HepG2 (cell line): ENCODE results near the gene GEMIN4. TPM values are rescaled to one million over a fixed set of nuclear protein-coding genes. Genes with fewer than 3 reads are reported as not detected.

Experiments
- ARID2 ChIP-seq: sonication (generic); formaldehyde crosslinking; IDR thresholded peaks from 2 replicates; pipeline ENCODE4 v1.8.1; 2022; ENCODE audit warnings: mild to moderate bottlenecking, missing genetic modification reagents, borderline replicate concordance
- ATAD3A ChIP-seq: sonication (generic); formaldehyde crosslinking; IDR thresholded peaks from 2 replicates; pipeline ENCODE4 v1.4.0; 2020; ENCODE audit warnings: missing genetic modification reagents
- CEBPB ChIP-seq: IDR thresholded peaks from 2 replicates; pipeline ENCODE4 v1.6.1; 2011; ENCODE audit warnings: low read depth, low read length, improper control_type of control experiment, borderline replicate concordance
- CENPX ChIP-seq: sonication (generic); formaldehyde crosslinking; IDR thresholded peaks from 2 replicates; pipeline ENCODE4 v1.9.0; 2021; ENCODE audit warnings: mild to moderate bottlenecking, missing genetic modification reagents, moderate library complexity
- EED ChIP-seq: sonication (generic); formaldehyde crosslinking; IDR thresholded peaks from 2 replicates; pipeline ENCODE4 v1.5.0; 2020; ENCODE audit warnings: mild to moderate bottlenecking, missing genetic modification reagents
- ELF4 ChIP-seq: sonication (generic); formaldehyde crosslinking; IDR thresholded peaks from 2 replicates; pipeline ENCODE4 v1.5.0; 2020; ENCODE audit warnings: missing genetic modification reagents, mild to moderate bottlenecking, moderate library complexity, borderline replicate concordance
- ETV6 ChIP-seq: sonication (generic); formaldehyde crosslinking; conservative IDR thresholded peaks from 2 replicates; pipeline ENCODE4 v1.4.0; 2020; ENCODE audit warnings: missing genetic modification reagents
- FOXA3 ChIP-seq: IDR thresholded peaks from 2 replicates; pipeline ENCODE4 v1.6.1; 2016; ENCODE audit warnings: missing genetic modification reagents, missing compliant biosample characterization
- FOXP1 ChIP-seq, 2 experiments: fragments of 450-650 bp in 1 of 2; IDR thresholded peaks; 2 replicates each; pipeline ENCODE4 v1.6.1; 2017 to 2018; ENCODE audit warnings: antibody characterized with exemption in 1 of 2
- HNF4A ChIP-seq: sonication (generic); formaldehyde crosslinking; IDR thresholded peaks from 2 replicates; pipeline ENCODE4 v1.4.0; 2020; ENCODE audit warnings: missing genetic modification reagents
- HNF4G ChIP-seq, 2 experiments: sonication (generic) in 1 of 2; formaldehyde crosslinking in 1 of 2; IDR thresholded peaks; 2 replicates each; pipeline versions ENCODE4 v1.4.0 to v1.6.1; 2011 to 2020; ENCODE audit warnings: borderline replicate concordance in 2 of 2, low read depth in 2 of 2, mild to moderate bottlenecking in 2 of 2, low read length in 1 of 2, missing genetic modification reagents in 1 of 2, moderate library complexity in 1 of 2
- HNRNPH1 ChIP-seq: fragments of 200-400 bp; formaldehyde crosslinking; optimal IDR thresholded peaks from 2 replicates; pipeline ENCODE3; 2017; ENCODE audit warnings: mild to moderate bottlenecking, low read depth, low read length
- HOXA3 ChIP-seq: sonication (generic); formaldehyde crosslinking; IDR thresholded peaks from 2 replicates; pipeline ENCODE4 v1.5.0; 2020; ENCODE audit warnings: missing genetic modification reagents
- JARID2 ChIP-seq: sonication (generic); formaldehyde crosslinking; IDR thresholded peaks from 2 replicates; pipeline ENCODE4 v1.8.1; 2023; ENCODE audit warnings: missing genetic modification reagents, inconsistent platforms; ENCODE audit not compliant: insufficient replicate concordance
- MAZ ChIP-seq, 2 experiments: sonication (generic) in 1 of 2; formaldehyde crosslinking in 1 of 2; IDR thresholded peaks; 2 replicates each; pipeline versions ENCODE4 v1.5.0 to v1.6.1; 2012 to 2020; ENCODE audit warnings: low read depth in 2 of 2, mild to moderate bottlenecking in 2 of 2, borderline replicate concordance in 1 of 2, improper control_type of control experiment in 1 of 2, low read length in 1 of 2, missing genetic modification reagents in 1 of 2, moderate library complexity in 1 of 2
- NAIF1 ChIP-seq: sonication (generic); formaldehyde crosslinking; IDR thresholded peaks from 2 replicates; pipeline ENCODE4 v1.5.0; 2020; ENCODE audit warnings: mild to moderate bottlenecking, missing genetic modification reagents, borderline replicate concordance
- NFIB ChIP-seq: sonication (generic); formaldehyde crosslinking; IDR thresholded peaks from 2 replicates; pipeline ENCODE4 v1.9.0; 2021; ENCODE audit warnings: missing genetic modification reagents, mild to moderate bottlenecking, borderline replicate concordance
- NFYC ChIP-seq: IDR thresholded peaks from 2 replicates; pipeline ENCODE4 v1.6.1; 2016; ENCODE audit warnings: missing genetic modification reagents, missing compliant biosample characterization
- RELA ChIP-seq: sonication (generic); formaldehyde crosslinking; IDR thresholded peaks from 2 replicates; pipeline ENCODE4 v1.4.0; 2020; ENCODE audit warnings: missing genetic modification reagents
- STAT5B ChIP-seq: sonication (generic); formaldehyde crosslinking; IDR thresholded peaks from 2 replicates; pipeline ENCODE4 v1.4.0; 2020; ENCODE audit warnings: missing genetic modification reagents
- ZBTB38 ChIP-seq: sonication (generic); formaldehyde crosslinking; IDR thresholded peaks from 2 replicates; pipeline ENCODE4 v1.5.1; 2020; ENCODE audit warnings: mild to moderate bottlenecking, missing genetic modification reagents
- ZNF224 ChIP-seq: sonication (generic); formaldehyde crosslinking; IDR thresholded peaks from 2 replicates; pipeline ENCODE4 v1.5.0; 2020; ENCODE audit warnings: mild to moderate bottlenecking, missing genetic modification reagents
- ZNF644 ChIP-seq: IDR thresholded peaks from 2 replicates; pipeline ENCODE4 v1.6.1; 2016; ENCODE audit warnings: low read depth
- ZNF710 ChIP-seq: sonication (generic); formaldehyde crosslinking; IDR thresholded peaks from 2 replicates; pipeline ENCODE4 v1.5.0; 2020; ENCODE audit warnings: mild to moderate bottlenecking, missing genetic modification reagents, borderline replicate concordance
- ZNF761 ChIP-seq: sonication (generic); formaldehyde crosslinking; conservative IDR thresholded peaks from 2 replicates; pipeline ENCODE4 v1.4.0; 2020; ENCODE audit warnings: mild to moderate bottlenecking, missing genetic modification reagents
- ZUFSP ChIP-seq: sonication (generic); formaldehyde crosslinking; IDR thresholded peaks from 2 replicates; pipeline ENCODE4 v1.9.0; 2021; ENCODE audit warnings: missing genetic modification reagents, mild to moderate bottlenecking, borderline replicate concordance
- polyA plus RNA-seq, 8 experiments: library from polyadenylated mRNA; depleted of rRNA in 3 of 8; stranded (reverse) in 7 of 8; unstranded in 1 of 8; fragments of >200 nt; fragmentation: Illumina TruSeq in 4 of 8; extraction: Trizol in 4 of 8; gene quantifications; 2 replicates each; pipeline versions ENCODE4 v1.2.1 to v1.2.3, GENCODE V29; 2011 to 2016; ENCODE audit warnings: low read depth in 4 of 8, missing spikeins in 1 of 8, mixed read lengths in 1 of 8; ENCODE audit not compliant: insufficient read depth in 1 of 8
- total RNA-seq, 5 experiments: library from RNA; depleted of rRNA; stranded (reverse); fragments of >200 nt; fragmentation: Illumina TruSeq; extraction: Trizol; gene quantifications; 2 replicates each; pipeline ENCODE4 v1.2.3, GENCODE V29; 2016; ENCODE audit warnings: low read depth in 1 of 5

GEMIN4 gene
- total and polyA plus RNA-seq, 2 of the 13 experiments (the other 11 are each of a cell fraction or from before 2014, with no cell fraction given): 10.8 to 22.7 TPM

GRCh38 chr17:781805-782731 lies 30.0 kb upstream of the GEMIN4 start, which contains the start of the genes GLOD4 and MRM3 (continued):
- no peak for TF ChIP-seq STAT5B (CRISPR knock-in tag)
- TF ChIP-seq CEBPB: no peak
- peak; percentile 75 for TF ChIP-seq FOXA3 (CRISPR knock-in tag)
- TF ChIP-seq HNRNPH1: no peak
- TF ChIP-seq ZNF761 (CRISPR knock-in tag): 0 out of 2 replicates have a peak, but pooled peaks have one; percentile 49
- TF ChIP-seq HNF4A (CRISPR knock-in tag): peak; percentile 48; the same call in 1 of the 2 replicates
- TF ChIP-seq MAZ (IDR thresholded peaks at IDR 0.05; ENCODE audit: borderline replicate concordance, low read depth, low read length): no peak; the same call in 1 of the 2 replicates
- TF ChIP-seq MAZ (CRISPR knock-in tag; IDR thresholded peaks at IDR 0.05; ENCODE audit: low read depth): peak; percentile 93
- peak; percentile 71; the same call in 1 of the 2 replicates for TF ChIP-seq ZNF710 (CRISPR knock-in tag)
- peak; percentile 97 for TF ChIP-seq EED
- TF ChIP-seq ZUFSP: no peak
- TF ChIP-seq ELF4 (CRISPR knock-in tag): no peak
- peak; percentile 100 for TF ChIP-seq HOXA3 (CRISPR knock-in tag)
- peak; percentile 60; the same call in 1 of the 2 replicates for TF ChIP-seq NFYC
- TF ChIP-seq CENPX (CRISPR knock-in tag): no peak
- peak; percentile 97 for TF ChIP-seq ZBTB38 (CRISPR knock-in tag)
- no peak for TF ChIP-seq NFIB (CRISPR knock-in tag)
- no peak for TF ChIP-seq NAIF1 (CRISPR knock-in tag)
- no peak for TF ChIP-seq FOXP1 (IDR thresholded peaks at IDR 0.05)
- TF ChIP-seq FOXP1 (CRISPR knock-in tag; IDR thresholded peaks at IDR 0.05): no peak; the same call in 1 of the 2 replicates
- TF ChIP-seq ATAD3A (CRISPR knock-in tag): no peak
- TF ChIP-seq ZNF644: no peak
- TF ChIP-seq JARID2: no peak
- TF ChIP-seq ARID2 (CRISPR knock-in tag): 0 out of 2 replicates have a peak, but pooled peaks have one; percentile 29
- no peak for TF ChIP-seq ZNF224 (CRISPR knock-in tag)
- TF ChIP-seq HNF4G (IDR thresholded peaks at IDR 0.05; ENCODE audit: borderline replicate concordance, low read depth, low read length): no peak
- TF ChIP-seq HNF4G (CRISPR knock-in tag; IDR thresholded peaks at IDR 0.05; ENCODE audit: borderline replicate concordance, low read depth): peak; percentile 84; the same call in 1 of the 2 replicates
- TF ChIP-seq RELA: 0 out of 2 replicates have a peak, but pooled peaks have one; percentile 41
- TF ChIP-seq ETV6: 0 out of 2 replicates have a peak, but pooled peaks have one; percentile 32
